Nephron (organoid): ENCODE measurements around the gene SLC22A16.

Experiments
- H3K27ac Mint-ChIP-seq, 3 experiments: 2 replicates each; pipeline ENCODE4 v1.8.0; 2020; ENCODE audit warnings: mixed read lengths in 3 of 3, mild to moderate bottlenecking in 2 of 3, moderate library complexity in 1 of 3
- H3K27me3 Mint-ChIP-seq: 2 replicates; pipeline ENCODE4 v1.8.0; 2021; ENCODE audit warnings: low read depth, mild to moderate bottlenecking, moderate library complexity, mixed read lengths
- H3K36me3 Mint-ChIP-seq: 2 replicates; pipeline ENCODE4 v1.8.0; 2020; ENCODE audit warnings: low read depth, mixed read lengths
- H3K4me1 Mint-ChIP-seq: 2 replicates; pipeline ENCODE4 v1.8.0; 2020; ENCODE audit warnings: mixed read lengths
- H3K4me3 Mint-ChIP-seq, 3 experiments: 2 replicates each; pipeline ENCODE4 v1.8.0; 2020; ENCODE audit warnings: mild to moderate bottlenecking in 3 of 3, mixed read lengths in 3 of 3, moderate library complexity in 2 of 3
- H3K9me3 Mint-ChIP-seq: 2 replicates; pipeline ENCODE4 v1.8.0; 2020; ENCODE audit warnings: mixed read lengths
- TF ChIP-seq, protein P1 (sequence below), 3 experiments: fragments of 200-600 bp; sonication (generic); IDR thresholded peaks; one replicate each; pipeline ENCODE4 v1.5.0; 2021; ENCODE audit warnings: antibody characterized with exemption in 3 of 3; ENCODE audit not compliant: unreplicated experiment in 3 of 3

SLC22A16 gene

DNA sequence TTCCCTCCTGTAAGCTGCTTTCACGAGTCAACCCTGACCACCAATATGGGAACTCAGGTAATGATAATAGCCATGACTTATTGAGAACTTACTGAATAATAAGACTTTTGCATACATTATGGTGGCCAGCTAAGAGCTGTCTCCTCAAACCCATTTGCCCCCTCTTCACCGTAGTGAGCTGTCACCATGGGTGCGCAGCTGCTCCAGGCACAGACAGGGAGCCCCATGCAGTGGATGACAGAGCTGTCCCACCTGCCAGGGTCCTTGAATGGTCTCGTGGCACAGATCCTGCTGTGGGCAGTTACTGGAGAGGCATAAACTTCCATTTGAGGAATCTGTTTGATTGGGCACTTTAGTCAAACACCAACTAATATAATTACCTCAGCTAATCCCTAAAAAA is 1.9 kb downstream of the SLC22A16 start:
- Mint-ChIP-seq H3K9me3 (peaks cover 10% of the 10 kb centered on the region), H3K27me3 (no peaks in the 10 kb centered on the region)
- TF ChIP-seq, protein P1, sequence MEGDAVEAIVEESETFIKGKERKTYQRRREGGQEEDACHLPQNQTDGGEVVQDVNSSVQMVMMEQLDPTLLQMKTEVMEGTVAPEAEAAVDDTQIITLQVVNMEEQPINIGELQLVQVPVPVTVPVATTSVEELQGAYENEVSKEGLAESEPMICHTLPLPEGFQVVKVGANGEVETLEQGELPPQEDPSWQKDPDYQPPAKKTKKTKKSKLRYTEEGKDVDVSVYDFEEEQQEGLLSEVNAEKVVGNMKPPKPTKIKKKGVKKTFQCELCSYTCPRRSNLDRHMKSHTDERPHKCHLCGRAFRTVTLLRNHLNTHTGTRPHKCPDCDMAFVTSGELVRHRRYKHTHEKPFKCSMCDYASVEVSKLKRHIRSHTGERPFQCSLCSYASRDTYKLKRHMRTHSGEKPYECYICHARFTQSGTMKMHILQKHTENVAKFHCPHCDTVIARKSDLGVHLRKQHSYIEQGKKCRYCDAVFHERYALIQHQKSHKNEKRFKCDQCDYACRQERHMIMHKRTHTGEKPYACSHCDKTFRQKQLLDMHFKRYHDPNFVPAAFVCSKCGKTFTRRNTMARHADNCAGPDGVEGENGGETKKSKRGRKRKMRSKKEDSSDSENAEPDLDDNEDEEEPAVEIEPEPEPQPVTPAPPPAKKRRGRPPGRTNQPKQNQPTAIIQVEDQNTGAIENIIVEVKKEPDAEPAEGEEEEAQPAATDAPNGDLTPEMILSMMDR (IDR thresholded peaks at IDR 0.05; ENCODE audit: unreplicated experiment in 3 of 3) = no peak

DNA sequence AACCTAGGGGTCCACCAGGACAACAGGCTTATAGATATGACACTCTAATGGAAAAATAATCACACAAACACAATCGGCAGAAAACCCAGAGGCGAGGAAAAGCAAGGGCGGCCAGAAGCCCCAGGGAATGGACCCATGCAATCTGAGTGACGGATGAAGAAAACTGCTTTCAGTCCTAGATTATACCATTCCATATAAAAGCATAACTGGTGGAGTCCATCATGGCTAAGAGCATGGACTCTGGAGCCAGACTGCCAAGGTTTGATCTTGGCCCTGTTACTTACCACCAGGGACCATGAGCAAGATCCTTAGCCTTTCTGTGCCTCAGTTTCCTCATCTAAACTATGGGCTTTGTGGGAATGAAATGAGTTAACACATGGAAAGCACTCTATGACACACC is 3.7 kb downstream of the SLC22A16 start:
- TF ChIP-seq, protein P1 (IDR thresholded peaks at IDR 0.05; ENCODE audit: unreplicated experiment in 3 of 3) = no peak
- Mint-ChIP-seq H3K4me3 (no peak overlapping the region), H3K9me3 (peaks cover 4% of the 10 kb centered on the region), H3K27ac (no peak overlapping the region), H3K36me3 (no peaks in the 10 kb centered on the region), H3K27me3 (no peaks in the 10 kb centered on the region), H3K4me1 (no peaks in the 10 kb centered on the region)

More for the DNA sequence above, 1.9 kb downstream of the SLC22A16 start:
- H3K36me3 Mint-ChIP-seq = no peaks in the 10 kb centered on the region
- H3K27ac Mint-ChIP-seq = no peak overlapping the region
- no peak overlapping the region for H3K4me3 Mint-ChIP-seq
- peaks cover 8% of the 10 kb centered on the region for H3K4me1 Mint-ChIP-seq

DNA sequence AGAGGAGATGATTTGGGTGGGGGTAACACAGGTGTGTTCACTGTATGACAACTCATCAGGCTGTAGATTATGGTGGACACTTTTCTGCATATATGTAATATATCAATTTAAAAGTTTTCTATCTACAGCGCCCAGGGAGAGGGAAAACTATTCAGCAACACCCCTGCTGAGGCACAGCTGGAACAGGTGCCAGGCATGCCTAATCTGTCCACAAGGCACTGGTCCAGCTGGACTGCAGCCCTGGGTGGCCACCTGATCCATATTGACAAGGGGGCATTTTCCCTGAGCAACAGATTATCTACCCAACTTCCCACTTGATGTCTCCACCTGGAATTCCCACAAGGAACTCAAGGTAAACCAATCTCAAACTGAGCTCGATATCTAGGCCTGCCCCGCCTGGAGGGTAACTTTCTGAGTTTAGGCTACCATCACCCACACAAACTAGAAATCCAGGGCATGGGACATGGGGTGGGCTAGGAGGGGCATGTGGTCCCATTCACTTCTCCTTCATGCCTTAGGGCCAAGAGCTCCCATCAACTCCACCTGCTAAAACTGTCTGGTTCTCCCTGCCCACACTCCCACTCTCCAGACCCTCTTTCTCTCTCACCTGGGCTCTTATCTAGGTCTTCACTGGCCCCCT is 4.6 kb downstream of the SLC22A16 start:
- H3K27me3 Mint-ChIP-seq = no peaks in the 10 kb centered on the region
- no peaks in the 10 kb centered on the region for H3K36me3 Mint-ChIP-seq
- TF ChIP-seq, protein P1 (IDR thresholded peaks at IDR 0.05; ENCODE audit: unreplicated experiment in 3 of 3) = no peak
- H3K9me3 Mint-ChIP-seq = peaks cover 7% of the 10 kb centered on the region
- no peak overlapping the region for H3K27ac Mint-ChIP-seq
- no peaks in the 10 kb centered on the region for H3K4me1 Mint-ChIP-seq
- H3K4me3 Mint-ChIP-seq = no peak overlapping the region

DNA sequence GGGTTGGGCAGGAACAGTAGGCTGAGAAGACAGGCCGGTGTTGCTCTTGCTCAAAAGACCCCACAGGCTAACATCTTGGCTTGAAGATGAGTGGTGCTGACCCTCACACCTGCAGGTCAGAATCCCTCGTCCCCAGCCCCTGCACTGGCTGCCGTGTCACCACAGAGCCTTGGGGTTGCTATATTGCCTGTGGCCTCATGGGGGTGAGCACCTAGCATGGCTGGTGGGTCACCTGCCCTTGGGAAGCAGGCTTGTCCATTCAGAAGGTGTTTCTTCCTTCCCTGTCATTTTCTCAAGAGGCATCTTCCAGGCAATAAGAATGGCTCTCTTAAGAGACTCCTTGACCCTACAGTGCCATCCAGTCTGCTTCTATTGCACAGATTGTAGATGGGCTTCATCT is 7.7 kb downstream of the SLC22A16 start:
- Mint-ChIP-seq H3K4me1 (no peaks in the 10 kb centered on the region), H3K9me3 (peaks cover 27% of the 10 kb centered on the region), H3K4me3 (no peak overlapping the region), H3K27me3 (no peaks in the 10 kb centered on the region), H3K36me3 (no peaks in the 10 kb centered on the region), H3K27ac (no peak overlapping the region)
- TF ChIP-seq, protein P1 (IDR thresholded peaks at IDR 0.05; ENCODE audit: unreplicated experiment in 3 of 3) = no peak

DNA sequence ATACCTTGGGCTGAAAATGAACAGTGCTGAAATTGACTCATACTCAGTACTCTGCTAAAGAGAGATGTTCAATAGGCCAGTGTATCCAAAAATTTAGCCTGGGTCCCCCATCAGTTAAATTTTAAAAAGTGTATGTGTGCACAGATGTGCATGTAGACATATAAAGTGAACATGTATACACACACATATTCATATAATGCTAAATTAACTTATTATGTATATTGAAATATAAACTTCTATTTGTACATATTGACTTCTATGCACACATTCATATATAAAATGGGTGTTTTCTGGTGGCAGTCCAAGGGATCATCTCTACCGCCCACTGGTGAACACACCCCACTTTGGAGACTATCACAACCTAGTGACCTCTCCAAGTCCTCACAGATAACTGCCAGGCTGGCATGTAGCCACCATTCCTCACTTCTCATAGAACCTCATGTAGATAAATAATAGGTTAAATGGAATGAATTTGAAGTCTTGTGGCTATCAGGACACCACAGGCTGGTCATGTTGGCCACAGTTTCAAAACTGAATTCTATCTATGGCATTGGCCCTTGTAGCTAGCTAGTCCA is 8.8 kb downstream of the SLC22A16 start:
- Mint-ChIP-seq H3K36me3 (no peaks in the 10 kb centered on the region), H3K27me3 (no peaks in the 10 kb centered on the region), H3K9me3 (peaks cover 33% of the 10 kb centered on the region), H3K4me3 (no peak overlapping the region), H3K27ac (no peak overlapping the region), H3K4me1 (no peaks in the 10 kb centered on the region)
- TF ChIP-seq, protein P1 (IDR thresholded peaks at IDR 0.05; ENCODE audit: unreplicated experiment in 3 of 3) = no peak
